Kidney epithelial cell (primary cell): ENCODE data around the gene ZDHHC14. TPM values are rescaled to one million over a fixed set of nuclear protein-coding genes. Genes with fewer than 3 reads are reported as not detected.

Source experiments
- DNase-seq: peaks from one replicate; pipeline ENCODE4 v3.0.0-alpha.2; 2010; ENCODE audit warnings: low read depth
- H3K27me3 ChIP-seq: 2 replicates; pipeline ENCODE4 v1.6.0; 2011; ENCODE audit warnings: low read length; ENCODE audit not compliant: control insufficient read depth, insufficient read depth
- H3K36me3 ChIP-seq: 2 replicates; pipeline ENCODE4 v1.5.1; 2011; ENCODE audit warnings: low read length; ENCODE audit not compliant: control insufficient read depth, insufficient read depth
- H3K4me3 ChIP-seq: 2 replicates; pipeline ENCODE4 v1.5.1; 2011; ENCODE audit warnings: low read depth, mild to moderate bottlenecking, control low read depth, low read length
- CTCF ChIP-seq: IDR thresholded peaks from 2 replicates; pipeline ENCODE4 v1.5.1; 2011; ENCODE audit warnings: mild to moderate bottlenecking, moderate library complexity, low read length, control low read depth, inconsistent platforms; ENCODE audit not compliant: insufficient read depth, poor library complexity, severe bottlenecking
- total RNA-seq: library from RNA; depleted of rRNA; stranded (reverse); fragments of >200 nt; gene quantifications from 2 replicates; pipeline ENCODE4 v1.2.3, GENCODE V29; 2015

The ZDHHC14 gene
- total RNA-seq, 1 donor from 2014 or later, result 9.7 TPM

- TF ChIP-seq CTCF, result no peak
- no peak overlapping the region for H3K4me3 ChIP-seq
- no peaks in the 10 kb centered on the region for H3K36me3 ChIP-seq
- no peak for DNase-seq
- no peaks in the 10 kb centered on the region for H3K27me3 ChIP-seq
These were observed 342.4 kb downstream of the ZDHHC14 start for GRCh38 chr6:157723376-157723775.

GRCh38 chr6:157724138-157724820, 343.3 kb downstream of the ZDHHC14 start:
- no peak overlapping the region for H3K4me3 ChIP-seq
- H3K27me3 ChIP-seq, result no peaks in the 10 kb centered on the region
- H3K36me3 ChIP-seq, result no peaks in the 10 kb centered on the region
- no peak for TF ChIP-seq CTCF
- no peak for DNase-seq

GRCh38 chr6:157724960-157725741, 344.2 kb downstream of the ZDHHC14 start:
- Histone ChIP-seq H3K4me3 (no peak overlapping the region), H3K27me3 (no peaks in the 10 kb centered on the region), H3K36me3 (no peaks in the 10 kb centered on the region)
- DNase-seq, result no peak
- TF ChIP-seq CTCF, result no peak

- DNase-seq, result no peak
- TF ChIP-seq CTCF, result no peak
- H3K4me3 ChIP-seq, result no peak overlapping the region
These were observed 344.8 kb downstream of the ZDHHC14 start for GRCh38 chr6:157725836-157726235.

GRCh38 chr6:157726892-157727628, 346.1 kb downstream of the ZDHHC14 start:
- no peak for DNase-seq
- Histone ChIP-seq H3K4me3 (no peak overlapping the region), H3K36me3 (no peaks in the 10 kb centered on the region), H3K27me3 (no peaks in the 10 kb centered on the region)
- no peak for TF ChIP-seq CTCF

More at GRCh38 chr6:157725836-157726235, 344.8 kb downstream of the ZDHHC14 start:
- Histone ChIP-seq H3K27me3 (no peaks in the 10 kb centered on the region), H3K36me3 (no peaks in the 10 kb centered on the region)

Other genes starting within 250 kb of the ZDHHC14 start
- 6.7 and 9.6 TPM in 2 replicates for gene TMEM242, start 57.7 kb upstream of the ZDHHC14 start, total RNA-seq